Activated CD8-positive, alpha-beta memory T cell treated with anti-CD3 and anti-CD28 coated beads, Interleukin-2, amount 50 U/mL, for 4 hours (primary cell): ENCODE results near the gene TMEM203.

ENCODE experiments used
- DNase-seq: peaks from one replicate; pipeline ENCODE4 v3.0.0-alpha.2; 2020

The TMEM203 gene

GRCh38 chr9:137163365-137163715 is 42.1 kb downstream of the TMEM203 start:
- DNase-seq, result no peak

- DNase-seq, result no peak
These were observed 42.7 kb downstream of the TMEM203 start for GRCh38 chr9:137162505-137163364.

- DNase-seq, result no peak
These were observed 43.6 kb downstream of the TMEM203 start for GRCh38 chr9:137161558-137162486.

GRCh38 chr9:137160716-137161557 is 44.5 kb downstream of the TMEM203 start:
- DNase-seq, result no peak

- no peak for DNase-seq
These were observed 45.4 kb downstream of the TMEM203 start for GRCh38 chr9:137160054-137160425.

- no peak for DNase-seq
These were observed 46.1 kb downstream of the TMEM203 start for GRCh38 chr9:137159105-137160053.

GRCh38 chr9:137158625-137159024 is 46.8 kb downstream of the TMEM203 start:
- no peak for DNase-seq

- no peak for DNase-seq
These were observed 47.6 kb downstream of the TMEM203 start for GRCh38 chr9:137157618-137158415.

- peak; percentile 66 for DNase-seq
These were observed 48.7 kb downstream of the TMEM203 start for GRCh38 chr9:137156567-137157375.
